ENCODE measurements around the gene TOMT.

DNA sequence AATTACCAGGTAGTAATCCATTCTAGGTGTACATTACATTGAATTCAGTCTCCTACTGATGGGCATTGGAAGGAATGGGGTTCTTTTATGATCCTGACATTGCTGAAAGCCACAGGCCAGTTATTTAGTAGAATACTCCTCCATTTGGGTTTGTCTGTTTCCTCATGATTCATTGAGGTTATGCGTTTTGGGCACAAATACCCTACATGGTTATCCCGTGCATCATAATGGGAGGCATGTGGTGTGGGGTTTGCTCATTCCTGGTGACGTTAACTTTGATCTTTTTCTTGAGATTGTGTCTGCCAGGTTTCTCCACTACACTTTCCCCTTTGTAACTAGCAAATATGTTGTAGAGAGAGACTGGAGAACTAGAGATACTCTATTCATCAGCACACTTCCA, 35.3 kb downstream of the TOMT start:
- TF ChIP-seq, protein P1, sequence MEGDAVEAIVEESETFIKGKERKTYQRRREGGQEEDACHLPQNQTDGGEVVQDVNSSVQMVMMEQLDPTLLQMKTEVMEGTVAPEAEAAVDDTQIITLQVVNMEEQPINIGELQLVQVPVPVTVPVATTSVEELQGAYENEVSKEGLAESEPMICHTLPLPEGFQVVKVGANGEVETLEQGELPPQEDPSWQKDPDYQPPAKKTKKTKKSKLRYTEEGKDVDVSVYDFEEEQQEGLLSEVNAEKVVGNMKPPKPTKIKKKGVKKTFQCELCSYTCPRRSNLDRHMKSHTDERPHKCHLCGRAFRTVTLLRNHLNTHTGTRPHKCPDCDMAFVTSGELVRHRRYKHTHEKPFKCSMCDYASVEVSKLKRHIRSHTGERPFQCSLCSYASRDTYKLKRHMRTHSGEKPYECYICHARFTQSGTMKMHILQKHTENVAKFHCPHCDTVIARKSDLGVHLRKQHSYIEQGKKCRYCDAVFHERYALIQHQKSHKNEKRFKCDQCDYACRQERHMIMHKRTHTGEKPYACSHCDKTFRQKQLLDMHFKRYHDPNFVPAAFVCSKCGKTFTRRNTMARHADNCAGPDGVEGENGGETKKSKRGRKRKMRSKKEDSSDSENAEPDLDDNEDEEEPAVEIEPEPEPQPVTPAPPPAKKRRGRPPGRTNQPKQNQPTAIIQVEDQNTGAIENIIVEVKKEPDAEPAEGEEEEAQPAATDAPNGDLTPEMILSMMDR (IDR thresholded peaks at IDR 0.05; ENCODE audit: poor library complexity, severe bottlenecking) = no peak
- TF ChIP-seq EP300 (conservative IDR thresholded peaks at IDR 0.05; ENCODE audit: poor library complexity, severe bottlenecking) (no peak), EZH2 (IDR thresholded peaks at IDR 0.05; ENCODE audit: borderline replicate concordance, insufficient read depth, low read length, poor library complexity, severe bottlenecking) (no peak), POLR2AphosphoS5 (IDR thresholded peaks at IDR 0.05) (no peak), RAD21 (conservative IDR thresholded peaks at IDR 0.05) (no peak), MXI1 (conservative IDR thresholded peaks at IDR 0.05; ENCODE audit: poor library complexity, severe bottlenecking) (no peak), TAF1 (IDR thresholded peaks at IDR 0.05; ENCODE audit: low read depth) (no peak)
- TF ChIP-seq, protein P2, sequence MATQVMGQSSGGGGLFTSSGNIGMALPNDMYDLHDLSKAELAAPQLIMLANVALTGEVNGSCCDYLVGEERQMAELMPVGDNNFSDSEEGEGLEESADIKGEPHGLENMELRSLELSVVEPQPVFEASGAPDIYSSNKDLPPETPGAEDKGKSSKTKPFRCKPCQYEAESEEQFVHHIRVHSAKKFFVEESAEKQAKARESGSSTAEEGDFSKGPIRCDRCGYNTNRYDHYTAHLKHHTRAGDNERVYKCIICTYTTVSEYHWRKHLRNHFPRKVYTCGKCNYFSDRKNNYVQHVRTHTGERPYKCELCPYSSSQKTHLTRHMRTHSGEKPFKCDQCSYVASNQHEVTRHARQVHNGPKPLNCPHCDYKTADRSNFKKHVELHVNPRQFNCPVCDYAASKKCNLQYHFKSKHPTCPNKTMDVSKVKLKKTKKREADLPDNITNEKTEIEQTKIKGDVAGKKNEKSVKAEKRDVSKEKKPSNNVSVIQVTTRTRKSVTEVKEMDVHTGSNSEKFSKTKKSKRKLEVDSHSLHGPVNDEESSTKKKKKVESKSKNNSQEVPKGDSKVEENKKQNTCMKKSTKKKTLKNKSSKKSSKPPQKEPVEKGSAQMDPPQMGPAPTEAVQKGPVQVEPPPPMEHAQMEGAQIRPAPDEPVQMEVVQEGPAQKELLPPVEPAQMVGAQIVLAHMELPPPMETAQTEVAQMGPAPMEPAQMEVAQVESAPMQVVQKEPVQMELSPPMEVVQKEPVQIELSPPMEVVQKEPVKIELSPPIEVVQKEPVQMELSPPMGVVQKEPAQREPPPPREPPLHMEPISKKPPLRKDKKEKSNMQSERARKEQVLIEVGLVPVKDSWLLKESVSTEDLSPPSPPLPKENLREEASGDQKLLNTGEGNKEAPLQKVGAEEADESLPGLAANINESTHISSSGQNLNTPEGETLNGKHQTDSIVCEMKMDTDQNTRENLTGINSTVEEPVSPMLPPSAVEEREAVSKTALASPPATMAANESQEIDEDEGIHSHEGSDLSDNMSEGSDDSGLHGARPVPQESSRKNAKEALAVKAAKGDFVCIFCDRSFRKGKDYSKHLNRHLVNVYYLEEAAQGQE (IDR thresholded peaks at IDR 0.05; ENCODE audit: borderline replicate concordance) = no peak

Data from neural cell (in vitro differentiated cells).